NCI-H2227 (cell line): ENCODE data around the gene BAZ2A.

Source experiments
- DNase-seq: peaks from one replicate; lab custom pipeline; 2025; ENCODE audit not compliant: unreplicated experiment; lab: John Stamatoyannopoulos, UW

BAZ2A gene

GRCh38 chr12:56635806-56636674, 5.9 kb upstream of the BAZ2A start:
- peak; percentile 65 for DNase-seq

DNA sequence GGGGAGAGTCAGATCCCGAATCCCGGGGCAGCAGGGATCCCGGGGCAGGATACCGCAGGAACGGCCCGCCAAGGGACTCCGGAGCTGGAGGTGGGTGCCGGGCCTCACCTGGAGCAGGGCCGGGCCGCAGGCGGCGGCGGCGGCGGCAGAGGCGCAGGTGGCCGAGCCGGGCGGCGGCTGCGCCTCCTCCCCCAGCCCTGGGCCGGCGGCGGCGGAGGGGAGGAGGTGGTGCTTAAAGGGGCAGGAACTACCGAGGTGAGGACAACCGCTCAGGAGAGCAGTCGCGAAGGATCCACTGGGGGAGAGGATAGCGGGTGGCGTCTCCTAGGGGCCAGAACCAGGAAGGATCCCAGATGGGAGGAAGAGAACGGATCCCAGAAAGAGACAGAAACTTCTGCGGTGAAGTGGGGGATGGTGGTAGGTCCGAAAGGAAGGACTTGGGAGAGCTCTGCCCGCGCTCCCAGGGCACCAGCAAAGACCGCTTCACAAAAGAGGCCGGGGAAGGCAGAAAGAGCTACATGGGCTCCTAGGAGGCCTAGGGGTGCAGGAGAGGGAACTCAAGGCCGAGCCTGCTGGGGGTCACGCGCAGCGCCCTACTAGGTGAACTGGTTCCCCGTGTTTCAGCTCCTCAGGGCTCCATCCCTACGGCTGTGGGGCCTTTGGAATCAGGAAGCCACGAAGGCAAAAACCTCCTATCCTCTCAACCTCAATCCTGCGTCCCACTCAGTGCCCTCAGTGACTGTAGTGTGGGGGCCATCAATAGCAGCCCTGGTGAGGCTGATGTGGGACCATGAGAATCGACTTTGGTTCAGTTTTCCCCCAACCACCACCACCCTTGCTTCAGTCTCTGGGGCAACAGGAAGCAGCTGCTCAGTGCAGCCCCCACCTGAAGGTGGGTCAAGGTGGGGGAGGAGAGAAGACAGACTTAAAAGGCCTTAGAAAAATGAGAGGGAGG, 5.0 kb upstream of the BAZ2A start:
- DNase-seq: peak; percentile 77

DNA sequence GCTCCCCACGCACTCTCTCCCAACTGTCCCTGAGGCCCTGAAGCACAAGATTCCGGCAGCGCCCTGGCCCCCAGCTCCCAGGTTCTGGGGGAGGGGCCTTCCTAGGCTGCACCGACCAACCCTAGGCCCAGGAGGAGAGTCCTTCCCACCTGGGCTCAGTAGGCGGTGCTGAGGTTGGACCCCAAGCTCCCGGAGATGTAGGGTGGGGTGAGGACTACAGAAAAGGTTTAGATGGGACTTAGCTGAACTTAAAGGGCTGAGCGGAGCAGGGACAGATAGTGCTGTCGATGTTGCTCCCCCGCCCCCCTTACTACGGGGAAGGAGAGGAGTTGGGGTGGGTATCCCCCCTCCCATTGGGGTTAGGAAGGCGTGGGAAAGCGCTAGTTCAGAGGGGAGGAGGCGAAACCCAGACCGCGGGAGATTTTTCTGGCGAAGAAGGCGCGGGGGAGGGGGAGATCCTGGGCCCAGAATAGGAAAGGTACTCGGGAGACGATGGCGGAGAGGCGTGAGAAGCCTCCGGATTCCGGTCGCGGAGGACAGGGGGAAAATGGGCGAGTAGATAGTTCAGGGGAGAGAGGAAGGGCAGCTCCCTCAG, 4.2 kb upstream of the BAZ2A start:
- DNase-seq: peak; percentile 66

DNA sequence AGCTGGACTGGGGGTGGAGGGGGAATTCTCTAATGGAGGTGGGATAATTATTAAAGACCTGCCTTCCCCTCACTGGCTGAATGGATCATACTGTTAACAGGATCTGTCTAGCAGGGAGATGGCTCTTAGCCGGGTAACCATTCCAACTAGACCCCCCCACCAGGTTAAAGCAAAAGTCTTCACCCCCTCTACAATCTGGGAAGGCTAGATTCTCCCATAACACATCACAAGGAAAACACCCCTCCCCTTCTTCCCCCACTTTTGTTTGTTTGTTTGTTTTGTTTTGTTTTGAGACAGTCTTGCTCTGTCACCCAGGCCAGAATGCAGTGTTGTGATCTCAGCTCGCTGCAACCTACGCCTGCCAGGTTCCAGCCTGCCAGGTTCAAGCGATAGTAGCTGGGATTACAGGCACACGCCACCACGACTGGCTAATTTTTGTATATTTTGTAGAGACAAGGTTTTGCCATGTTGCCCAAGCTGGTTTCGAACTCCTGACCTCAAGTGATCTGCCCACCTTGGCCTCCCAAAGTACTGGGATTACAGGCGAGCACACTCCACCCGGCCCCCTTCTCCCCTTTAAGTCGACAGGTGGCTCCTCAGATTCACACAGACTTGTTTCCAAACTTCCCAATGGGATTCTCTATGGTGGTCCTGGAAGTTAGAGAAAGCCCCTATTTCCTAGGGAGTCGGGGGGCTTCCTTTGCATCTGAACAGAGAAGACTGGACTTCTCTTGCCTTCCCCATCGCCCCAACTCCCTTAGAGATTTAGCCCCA, 3.5 kb upstream of the BAZ2A start:
- no peak for DNase-seq

DNA sequence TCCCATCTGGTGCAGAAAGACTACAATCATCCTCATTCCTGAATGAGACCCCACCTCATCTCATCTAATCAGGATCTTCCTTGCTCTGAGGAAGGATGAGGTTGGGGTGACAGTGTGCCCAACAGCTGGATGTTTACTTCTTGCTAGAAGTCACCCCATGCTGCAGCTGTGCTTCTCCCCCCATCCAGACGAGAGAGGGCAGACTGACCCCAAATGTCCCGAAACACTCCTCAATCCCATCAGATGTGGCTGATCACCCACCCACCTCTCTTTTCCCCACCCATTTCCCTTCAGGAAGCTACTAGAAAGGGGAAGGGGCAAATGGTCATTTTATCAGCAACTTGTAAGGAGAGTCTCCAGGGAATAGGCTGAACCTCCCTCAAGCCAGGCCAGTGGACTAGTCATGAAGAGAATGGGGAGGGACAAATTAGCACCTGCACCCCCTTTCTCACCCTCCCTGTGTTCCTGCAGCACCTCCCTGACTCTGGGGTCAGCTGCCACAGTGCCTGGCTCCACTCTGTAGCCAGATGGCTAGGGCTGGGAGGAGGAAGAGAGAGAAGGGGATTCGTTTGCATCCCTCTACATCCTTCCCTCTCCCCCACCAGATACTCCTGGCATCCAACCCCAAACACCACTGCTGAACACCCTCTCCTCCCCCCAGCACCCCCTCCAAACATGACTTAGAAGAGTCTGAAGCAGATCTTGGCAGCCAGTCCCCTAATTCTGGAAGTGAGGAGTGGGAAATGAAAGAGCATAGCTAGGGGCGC, 2.8 kb upstream of the BAZ2A start:
- no peak for DNase-seq

DNA sequence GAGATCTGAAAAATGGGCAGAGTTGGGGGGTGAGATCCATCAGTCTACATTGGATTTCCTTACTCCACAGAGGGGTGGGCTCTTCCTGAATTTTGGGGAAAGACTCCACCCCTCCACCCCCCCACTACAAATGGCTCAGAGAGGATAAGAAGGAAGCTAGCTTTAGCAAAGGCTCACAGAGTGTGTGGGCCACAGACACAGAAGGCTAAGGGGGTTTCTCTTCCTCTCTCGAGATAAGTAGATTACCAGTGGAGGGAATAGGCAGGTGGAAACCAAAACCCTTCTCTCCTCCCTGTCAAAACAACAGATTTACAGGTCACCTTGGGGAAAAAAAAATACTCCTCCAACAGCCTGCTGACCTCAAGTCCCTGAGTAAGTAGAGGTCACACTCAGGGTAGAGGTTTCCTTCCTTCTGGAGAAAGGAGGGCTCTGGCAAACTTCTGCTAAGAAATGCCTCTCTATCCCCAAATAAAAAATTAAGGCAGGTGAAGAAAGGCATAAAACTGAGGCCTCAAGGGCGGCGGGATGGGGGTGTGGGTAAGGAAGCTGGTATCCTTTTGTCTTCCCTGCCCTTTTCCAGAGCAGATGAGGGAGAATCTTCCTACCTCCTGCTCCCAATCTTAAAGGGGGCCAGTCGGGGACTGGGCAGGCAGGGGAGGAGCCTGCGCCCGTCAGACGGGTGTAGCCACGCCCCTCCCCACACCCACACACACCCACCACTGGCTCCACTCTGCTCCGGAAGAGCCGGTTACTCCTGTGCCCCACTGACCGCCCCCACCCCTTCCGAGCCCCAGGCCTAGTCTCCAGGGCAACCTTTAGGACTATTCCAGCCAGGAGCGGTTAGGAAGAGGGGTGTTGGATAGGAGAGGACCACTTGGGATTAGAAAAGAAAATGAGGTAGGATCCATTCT, 1.9 kb upstream of the BAZ2A start:
- peak; percentile 44 for DNase-seq

DNA sequence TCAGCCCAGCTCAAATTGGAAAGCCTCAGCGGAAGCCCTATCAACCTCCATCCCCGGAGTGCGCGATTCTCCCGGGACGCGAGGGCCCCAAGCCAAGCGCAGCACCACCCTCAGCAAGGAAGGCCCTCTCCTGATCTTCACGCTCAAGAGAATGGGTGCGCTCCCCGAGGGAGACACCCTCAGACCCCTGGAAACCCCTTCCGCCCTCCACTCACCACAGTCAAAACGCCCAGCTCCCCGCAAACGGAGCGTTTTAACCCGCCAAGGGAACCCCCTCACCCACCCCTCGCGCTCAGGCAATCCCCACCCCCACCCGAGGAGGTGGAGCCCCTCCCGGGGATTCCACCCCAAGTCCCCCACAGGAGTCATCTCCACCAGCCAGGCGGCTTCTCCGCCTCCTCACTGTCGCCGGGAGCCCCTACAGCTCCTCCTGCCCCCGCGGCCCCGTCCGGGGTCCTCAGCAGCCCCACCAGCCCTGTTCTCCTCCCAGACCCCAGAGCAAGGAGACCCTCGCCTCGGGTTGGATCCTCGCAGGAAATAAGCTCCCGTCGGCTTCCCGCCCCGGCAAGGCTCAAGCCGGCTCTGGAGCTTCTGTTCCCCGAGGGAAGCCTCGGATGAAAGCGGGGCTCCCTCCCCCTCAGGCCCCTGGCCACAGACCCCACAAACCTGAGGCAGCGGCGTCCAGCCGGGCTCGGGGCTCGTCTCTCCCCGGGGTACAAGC, 507 bp downstream of the BAZ2A start:
- no peak for DNase-seq

DNA sequence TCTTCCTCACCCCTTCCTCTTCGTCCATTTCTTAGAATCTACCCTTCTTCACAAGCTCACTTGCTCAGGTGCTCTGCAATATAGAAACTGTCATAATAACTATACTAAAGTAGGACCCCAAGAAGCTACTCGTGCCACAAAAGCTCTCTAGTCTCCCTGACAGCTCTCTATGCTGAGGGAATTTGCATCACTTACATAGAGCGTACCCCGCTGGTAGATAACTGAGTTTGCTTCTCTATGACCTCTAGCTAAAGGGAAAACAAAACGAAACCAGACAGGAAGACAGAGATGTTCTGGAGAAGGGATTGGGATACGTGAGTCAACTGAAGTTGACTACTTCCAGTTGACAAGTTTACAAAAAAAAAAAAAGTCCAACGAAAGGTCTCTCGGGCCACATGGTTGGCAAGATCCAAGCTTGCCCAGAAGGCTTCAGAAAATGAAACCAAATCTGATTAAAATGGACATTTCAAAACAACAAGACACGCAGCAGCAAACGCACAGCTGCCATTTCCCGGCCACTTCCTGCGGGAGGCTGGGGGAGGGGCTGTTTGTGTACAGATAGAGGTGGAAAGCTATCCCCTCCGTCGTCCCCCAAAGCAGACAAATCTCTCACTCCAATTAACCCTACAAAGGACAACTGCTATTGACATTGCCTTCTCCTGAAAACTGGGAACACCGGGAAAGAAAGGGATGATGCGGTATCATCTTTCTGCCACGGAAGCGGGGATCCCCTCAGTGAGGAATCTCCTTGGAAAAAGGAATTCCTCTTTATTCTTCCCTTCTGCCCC, 1.3 kb downstream of the BAZ2A start:
- peak; percentile 11 for DNase-seq

DNA sequence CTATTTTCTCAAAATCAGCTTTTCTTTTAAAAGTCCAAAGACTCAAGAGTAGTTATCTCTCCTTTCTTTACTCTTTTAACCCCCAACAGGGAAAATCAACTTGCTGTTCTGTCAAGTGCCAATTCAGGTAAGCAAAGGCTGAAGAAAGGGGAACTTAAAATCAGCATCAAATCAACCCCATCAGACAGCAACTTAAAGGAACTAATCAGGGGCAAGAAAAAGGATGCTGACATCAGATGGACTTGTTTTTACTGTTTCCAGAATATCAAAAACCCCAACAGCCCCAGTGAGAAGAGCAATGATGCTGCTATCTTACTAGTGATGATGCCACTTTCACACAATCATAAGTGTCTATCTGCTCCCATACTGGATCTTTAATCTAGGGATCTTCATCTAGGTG, 3.4 kb downstream of the BAZ2A start:
- DNase-seq: no peak

GRCh38 chr12:56622535-56622934, 7.6 kb downstream of the BAZ2A start:
- no peak for DNase-seq

DNA sequence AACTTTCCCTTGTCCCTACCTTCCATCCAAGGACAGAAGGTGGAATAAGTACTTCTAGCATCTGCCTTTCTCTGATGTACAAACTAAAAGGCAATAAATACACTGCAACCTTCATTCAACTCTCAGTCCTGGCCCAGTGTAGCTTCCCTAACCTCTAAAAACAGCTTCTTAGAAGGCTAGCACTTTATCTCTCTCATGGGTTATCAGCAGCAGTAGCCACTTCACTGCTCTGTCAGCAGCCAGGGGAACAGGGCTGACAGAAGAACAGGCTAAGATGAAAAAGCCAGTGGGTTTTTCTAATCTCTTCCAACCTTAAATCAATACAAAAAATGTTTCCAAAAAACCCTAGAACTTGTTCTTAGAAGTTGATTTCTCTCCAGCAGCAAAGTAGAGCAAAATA, 13.2 kb downstream of the BAZ2A start:
- DNase-seq: no peak

- no peak for DNase-seq
These were observed 13.9 kb downstream of the BAZ2A start for GRCh38 chr12:56616244-56616643.

- DNase-seq: no peak
These were observed 15.5 kb downstream of the BAZ2A start for GRCh38 chr12:56614627-56615026.

DNA sequence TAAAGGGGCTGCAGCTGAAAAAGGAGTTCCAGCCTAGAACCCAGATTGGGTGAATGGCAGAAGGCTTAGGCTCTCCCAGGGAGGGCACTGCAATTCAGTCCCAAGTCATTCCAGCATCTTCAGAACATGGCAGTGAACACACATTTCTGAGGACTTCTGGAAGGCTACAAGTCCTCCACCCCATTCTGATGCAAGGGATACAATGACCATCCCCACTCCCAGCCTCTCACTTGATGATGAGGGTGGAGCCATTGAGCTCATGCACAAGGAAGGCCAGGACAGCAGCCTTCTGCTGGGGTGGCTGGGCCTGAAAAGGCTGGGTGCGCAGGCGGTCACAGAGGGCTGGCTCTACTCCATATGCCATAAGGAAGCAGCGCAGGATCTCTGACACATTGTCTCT, 25.8 kb downstream of the BAZ2A start:
- DNase-seq: no peak

DNA sequence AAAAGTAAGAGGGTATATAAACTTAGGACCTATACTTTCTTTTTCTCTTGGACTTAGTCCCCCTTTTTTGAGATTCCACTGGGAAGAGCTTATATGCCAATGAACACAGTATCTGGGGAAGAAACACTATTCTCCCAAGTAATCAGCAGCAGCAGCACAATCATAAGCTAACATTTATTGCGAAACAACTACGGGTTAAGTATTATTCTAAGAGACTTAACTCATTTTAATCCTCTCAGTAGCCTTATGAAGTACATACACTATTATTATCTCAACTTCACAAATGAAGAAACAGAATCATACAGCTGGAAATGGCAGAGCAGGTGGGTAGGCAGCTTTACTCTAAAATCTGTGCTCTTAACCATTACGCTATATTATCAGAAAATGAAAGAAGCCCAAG, 27.9 kb downstream of the BAZ2A start:
- no peak for DNase-seq

- DNase-seq: no peak
These were observed 28.6 kb downstream of the BAZ2A start for GRCh38 chr12:56601503-56601902.

GRCh38 chr12:56600753-56601152, 29.4 kb downstream of the BAZ2A start:
- DNase-seq: no peak

DNA sequence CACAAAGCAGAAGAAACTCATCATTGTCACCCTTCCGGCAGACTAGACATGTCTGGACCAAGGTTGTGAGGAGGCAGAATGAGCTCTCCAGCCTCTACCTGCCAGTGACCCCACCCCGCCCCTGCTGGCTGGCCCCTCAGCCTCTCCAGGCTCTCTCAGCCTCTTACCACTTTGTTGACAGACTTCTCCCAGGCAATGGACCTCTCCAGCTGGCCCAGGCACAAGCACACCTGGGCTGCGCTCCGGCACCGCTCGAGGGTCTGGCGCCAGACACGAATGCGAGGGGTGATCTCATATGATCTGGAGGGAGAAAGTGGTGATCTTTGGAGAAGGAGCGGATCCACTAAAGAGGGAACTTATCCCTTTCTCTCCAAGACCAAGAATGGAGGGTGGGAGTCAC, 30.3 kb downstream of the BAZ2A start:
- DNase-seq: no peak
